ENCODE data around the gene GHRH. TPM values are rescaled to one million over a fixed set of nuclear protein-coding genes. Genes with fewer than 3 reads are reported as not detected.

GHRH gene
- total RNA-seq, 1 experiment from 2014 or later, result 0.74 TPM

GRCh38 chr20:37279820-37280219 is 18.2 kb upstream of the GHRH start:
- DNase-seq (ENCODE audit: low spot score) (no peak), ATAC-seq (0 out of 2 replicates have a peak, but pooled peaks have one; percentile 12)
- ChIA-PET CTCF (interaction anchor here (0.6 to 1.8 kb wide), 5 partner anchors 9 to 264 kb away, joined by 3 to 10 read pairs (median 4); no protein-coding TSS in a partner anchor), POLR2A (no interaction called here)
- H3K4me1 Mint-ChIP-seq, result peaks cover 21% of the 10 kb centered on the region
- no peaks in the 10 kb centered on the region; the same call in 1 of the 2 replicates for H3K27me3 Mint-ChIP-seq (ENCODE audit: low read depth)
- no peak overlapping the region for H3K27ac Mint-ChIP-seq
- no peak for TF ChIP-seq MYBL2 (CRISPR knock-in tag; IDR thresholded peaks at IDR 0.05)
- TF ChIP-seq JAZF1 (CRISPR knock-in tag; IDR thresholded peaks at IDR 0.05), result no peak
- TF ChIP-seq PRRX2 (CRISPR knock-in tag; IDR thresholded peaks at IDR 0.05), result no peak
- no peaks in the 10 kb centered on the region for H3K9me3 Mint-ChIP-seq
- H3K36me3 Mint-ChIP-seq, result no peaks in the 10 kb centered on the region
- no peak overlapping the region for H3K4me3 Mint-ChIP-seq

DNA sequence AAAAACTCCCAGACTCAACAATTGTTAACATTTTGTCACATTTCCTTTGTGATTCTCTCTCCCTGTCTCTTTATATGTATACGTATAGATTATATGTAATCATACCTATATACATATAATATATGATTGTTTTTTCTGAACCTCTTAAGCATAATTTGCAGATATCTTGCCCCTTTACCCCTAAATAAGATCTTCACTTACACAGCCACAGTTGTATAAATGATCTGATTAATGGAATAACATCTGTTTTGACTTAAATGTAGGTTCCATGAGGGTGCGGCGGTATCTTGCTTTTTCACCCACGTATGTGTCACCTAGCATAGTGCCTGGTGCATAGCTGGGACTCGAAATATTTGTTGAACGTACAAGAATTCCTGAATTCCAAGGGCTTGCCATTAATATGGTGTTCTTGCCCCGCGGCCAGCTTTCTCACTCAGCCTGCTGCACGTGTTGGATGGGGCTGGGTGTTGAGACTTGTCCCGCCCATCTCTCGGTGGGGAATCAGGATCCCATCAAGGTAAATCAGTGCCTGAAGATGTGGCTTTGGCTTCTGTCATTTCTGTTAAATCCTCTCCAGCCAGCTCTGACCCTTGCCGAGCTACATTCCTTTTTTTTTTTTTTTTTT is 17.5 kb upstream of the GHRH start:
- Mint-ChIP-seq H3K27ac (no peak overlapping the region), H3K27me3 (ENCODE audit: low read depth) (no peaks in the 10 kb centered on the region; the same call in 1 of the 2 replicates), H3K9me3 (no peaks in the 10 kb centered on the region), H3K4me3 (no peak overlapping the region), H3K4me1 (peaks cover 21% of the 10 kb centered on the region), H3K36me3 (no peaks in the 10 kb centered on the region)
- TF ChIP-seq CREM (CRISPR knock-in tag; IDR thresholded peaks at IDR 0.05), result no peak
- TF ChIP-seq SMAD4 (CRISPR knock-in tag; IDR thresholded peaks at IDR 0.05), result no peak
- no peak for TF ChIP-seq IRF2 (CRISPR knock-in tag; IDR thresholded peaks at IDR 0.05; ENCODE audit: borderline replicate concordance, low read depth)
- TF ChIP-seq, protein P1, sequence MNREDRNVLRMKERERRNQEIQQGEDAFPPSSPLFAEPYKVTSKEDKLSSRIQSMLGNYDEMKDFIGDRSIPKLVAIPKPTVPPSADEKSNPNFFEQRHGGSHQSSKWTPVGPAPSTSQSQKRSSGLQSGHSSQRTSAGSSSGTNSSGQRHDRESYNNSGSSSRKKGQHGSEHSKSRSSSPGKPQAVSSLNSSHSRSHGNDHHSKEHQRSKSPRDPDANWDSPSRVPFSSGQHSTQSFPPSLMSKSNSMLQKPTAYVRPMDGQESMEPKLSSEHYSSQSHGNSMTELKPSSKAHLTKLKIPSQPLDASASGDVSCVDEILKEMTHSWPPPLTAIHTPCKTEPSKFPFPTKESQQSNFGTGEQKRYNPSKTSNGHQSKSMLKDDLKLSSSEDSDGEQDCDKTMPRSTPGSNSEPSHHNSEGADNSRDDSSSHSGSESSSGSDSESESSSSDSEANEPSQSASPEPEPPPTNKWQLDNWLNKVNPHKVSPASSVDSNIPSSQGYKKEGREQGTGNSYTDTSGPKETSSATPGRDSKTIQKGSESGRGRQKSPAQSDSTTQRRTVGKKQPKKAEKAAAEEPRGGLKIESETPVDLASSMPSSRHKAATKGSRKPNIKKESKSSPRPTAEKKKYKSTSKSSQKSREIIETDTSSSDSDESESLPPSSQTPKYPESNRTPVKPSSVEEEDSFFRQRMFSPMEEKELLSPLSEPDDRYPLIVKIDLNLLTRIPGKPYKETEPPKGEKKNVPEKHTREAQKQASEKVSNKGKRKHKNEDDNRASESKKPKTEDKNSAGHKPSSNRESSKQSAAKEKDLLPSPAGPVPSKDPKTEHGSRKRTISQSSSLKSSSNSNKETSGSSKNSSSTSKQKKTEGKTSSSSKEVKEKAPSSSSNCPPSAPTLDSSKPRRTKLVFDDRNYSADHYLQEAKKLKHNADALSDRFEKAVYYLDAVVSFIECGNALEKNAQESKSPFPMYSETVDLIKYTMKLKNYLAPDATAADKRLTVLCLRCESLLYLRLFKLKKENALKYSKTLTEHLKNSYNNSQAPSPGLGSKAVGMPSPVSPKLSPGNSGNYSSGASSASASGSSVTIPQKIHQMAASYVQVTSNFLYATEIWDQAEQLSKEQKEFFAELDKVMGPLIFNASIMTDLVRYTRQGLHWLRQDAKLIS (CRISPR knock-in tag; IDR thresholded peaks at IDR 0.05; ENCODE audit: borderline replicate concordance), result no peak
- no peak for TF ChIP-seq TCF7 (CRISPR knock-in tag; IDR thresholded peaks at IDR 0.05; ENCODE audit: low read depth)
- TF ChIP-seq, protein P2, sequence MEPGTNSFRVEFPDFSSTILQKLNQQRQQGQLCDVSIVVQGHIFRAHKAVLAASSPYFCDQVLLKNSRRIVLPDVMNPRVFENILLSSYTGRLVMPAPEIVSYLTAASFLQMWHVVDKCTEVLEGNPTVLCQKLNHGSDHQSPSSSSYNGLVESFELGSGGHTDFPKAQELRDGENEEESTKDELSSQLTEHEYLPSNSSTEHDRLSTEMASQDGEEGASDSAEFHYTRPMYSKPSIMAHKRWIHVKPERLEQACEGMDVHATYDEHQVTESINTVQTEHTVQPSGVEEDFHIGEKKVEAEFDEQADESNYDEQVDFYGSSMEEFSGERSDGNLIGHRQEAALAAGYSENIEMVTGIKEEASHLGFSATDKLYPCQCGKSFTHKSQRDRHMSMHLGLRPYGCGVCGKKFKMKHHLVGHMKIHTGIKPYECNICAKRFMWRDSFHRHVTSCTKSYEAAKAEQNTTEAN (CRISPR knock-in tag; IDR thresholded peaks at IDR 0.05), result no peak
- TF ChIP-seq RORB (CRISPR knock-in tag; IDR thresholded peaks at IDR 0.05), result no peak
- no peak for TF ChIP-seq ETV6 (CRISPR knock-in tag; IDR thresholded peaks at IDR 0.05)
- no peak for TF ChIP-seq NR3C1 (CRISPR knock-in tag; conservative IDR thresholded peaks at IDR 0.05; ENCODE audit: low read depth)
- TF ChIP-seq E2F4 (CRISPR knock-in tag; IDR thresholded peaks at IDR 0.05; ENCODE audit: borderline replicate concordance, low read depth), result no peak
- no peak for TF ChIP-seq FOXJ3 (CRISPR knock-in tag; IDR thresholded peaks at IDR 0.05; ENCODE audit: borderline replicate concordance)
- TF ChIP-seq ZNF263 (CRISPR knock-in tag; IDR thresholded peaks at IDR 0.05; ENCODE audit: low read depth), result no peak
- no peak for TF ChIP-seq JAZF1 (CRISPR knock-in tag; IDR thresholded peaks at IDR 0.05)
- TF ChIP-seq ZBTB21 (CRISPR knock-in tag; IDR thresholded peaks at IDR 0.05; ENCODE audit: borderline replicate concordance), result no peak
- no peak for TF ChIP-seq GRHL2 (CRISPR knock-in tag; IDR thresholded peaks at IDR 0.05; ENCODE audit: insufficient replicate concordance, severe bottlenecking)
- no peak for TF ChIP-seq SOX15 (CRISPR knock-in tag; IDR thresholded peaks at IDR 0.05)
- ChIA-PET CTCF (interaction anchor here (0.5 to 1.8 kb wide), 7 partner anchors 9 to 665 kb away, joined by 3 to 10 read pairs (median 4); no protein-coding TSS in a partner anchor), POLR2A (interaction anchor here (0.6 kb wide), 1 partner anchor 121 kb away, joined by 4 read pairs; no protein-coding TSS in a partner anchor)
- ATAC-seq (peak; percentile 29; the same call in 1 of the 2 replicates), DNase-seq (ENCODE audit: low spot score) (no peak)
